MM.1S (cell line): ENCODE data around the gene PLD1.

Experiments used
- EZH2 ChIP-seq: fragments of 300-600 bp; sonication (generic); optimal IDR thresholded peaks from 2 replicates; pipeline ENCODE3; 2017; ENCODE audit warnings: low read depth, mild to moderate bottlenecking, antibody characterized with exemption, low read length, mixed read lengths
- EZH2phosphoT487 ChIP-seq: fragments of 300-600 bp; sonication (generic); IDR thresholded peaks from 2 replicates; pipeline ENCODE4 v1.6.1; 2018; ENCODE audit warnings: antibody characterized with exemption, low read length
- TF ChIP-seq, protein P1 (sequence below): fragments of 300-600 bp; sonication (generic); IDR thresholded peaks from 2 replicates; pipeline ENCODE4 v1.5.1; 2016; ENCODE audit warnings: antibody characterized with exemption, low read length, mixed read lengths

DNA sequence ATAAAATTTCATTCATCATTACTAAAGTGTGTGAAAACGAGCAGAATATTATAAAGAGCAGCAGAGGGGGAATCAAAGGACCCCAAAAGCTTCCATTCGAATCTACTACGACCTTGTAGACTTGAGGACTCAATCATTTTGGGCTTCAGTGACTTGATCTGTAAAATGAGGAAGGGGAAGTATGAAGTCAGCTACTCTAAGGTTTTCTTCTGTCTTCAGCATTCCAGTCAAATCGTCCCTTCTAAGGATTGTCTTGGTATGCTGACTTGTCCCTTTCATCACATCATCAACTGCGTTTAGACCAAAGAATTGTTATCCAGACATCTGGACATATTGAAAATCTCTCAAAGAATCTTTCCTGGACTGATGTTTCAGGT lies 44.8 kb downstream of the PLD1 start:
- no peak for TF ChIP-seq EZH2phosphoT487
- TF ChIP-seq EZH2: no peak
- TF ChIP-seq, protein P1, sequence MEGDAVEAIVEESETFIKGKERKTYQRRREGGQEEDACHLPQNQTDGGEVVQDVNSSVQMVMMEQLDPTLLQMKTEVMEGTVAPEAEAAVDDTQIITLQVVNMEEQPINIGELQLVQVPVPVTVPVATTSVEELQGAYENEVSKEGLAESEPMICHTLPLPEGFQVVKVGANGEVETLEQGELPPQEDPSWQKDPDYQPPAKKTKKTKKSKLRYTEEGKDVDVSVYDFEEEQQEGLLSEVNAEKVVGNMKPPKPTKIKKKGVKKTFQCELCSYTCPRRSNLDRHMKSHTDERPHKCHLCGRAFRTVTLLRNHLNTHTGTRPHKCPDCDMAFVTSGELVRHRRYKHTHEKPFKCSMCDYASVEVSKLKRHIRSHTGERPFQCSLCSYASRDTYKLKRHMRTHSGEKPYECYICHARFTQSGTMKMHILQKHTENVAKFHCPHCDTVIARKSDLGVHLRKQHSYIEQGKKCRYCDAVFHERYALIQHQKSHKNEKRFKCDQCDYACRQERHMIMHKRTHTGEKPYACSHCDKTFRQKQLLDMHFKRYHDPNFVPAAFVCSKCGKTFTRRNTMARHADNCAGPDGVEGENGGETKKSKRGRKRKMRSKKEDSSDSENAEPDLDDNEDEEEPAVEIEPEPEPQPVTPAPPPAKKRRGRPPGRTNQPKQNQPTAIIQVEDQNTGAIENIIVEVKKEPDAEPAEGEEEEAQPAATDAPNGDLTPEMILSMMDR: no peak
